ENCODE measurements around the gene YWHAG. TPM values are rescaled to one million over a fixed set of nuclear protein-coding genes. Genes with fewer than 3 reads are reported as not detected.

Gene YWHAG
- total RNA-seq, 1 experiment from 2014 or later: 192 TPM

DNA sequence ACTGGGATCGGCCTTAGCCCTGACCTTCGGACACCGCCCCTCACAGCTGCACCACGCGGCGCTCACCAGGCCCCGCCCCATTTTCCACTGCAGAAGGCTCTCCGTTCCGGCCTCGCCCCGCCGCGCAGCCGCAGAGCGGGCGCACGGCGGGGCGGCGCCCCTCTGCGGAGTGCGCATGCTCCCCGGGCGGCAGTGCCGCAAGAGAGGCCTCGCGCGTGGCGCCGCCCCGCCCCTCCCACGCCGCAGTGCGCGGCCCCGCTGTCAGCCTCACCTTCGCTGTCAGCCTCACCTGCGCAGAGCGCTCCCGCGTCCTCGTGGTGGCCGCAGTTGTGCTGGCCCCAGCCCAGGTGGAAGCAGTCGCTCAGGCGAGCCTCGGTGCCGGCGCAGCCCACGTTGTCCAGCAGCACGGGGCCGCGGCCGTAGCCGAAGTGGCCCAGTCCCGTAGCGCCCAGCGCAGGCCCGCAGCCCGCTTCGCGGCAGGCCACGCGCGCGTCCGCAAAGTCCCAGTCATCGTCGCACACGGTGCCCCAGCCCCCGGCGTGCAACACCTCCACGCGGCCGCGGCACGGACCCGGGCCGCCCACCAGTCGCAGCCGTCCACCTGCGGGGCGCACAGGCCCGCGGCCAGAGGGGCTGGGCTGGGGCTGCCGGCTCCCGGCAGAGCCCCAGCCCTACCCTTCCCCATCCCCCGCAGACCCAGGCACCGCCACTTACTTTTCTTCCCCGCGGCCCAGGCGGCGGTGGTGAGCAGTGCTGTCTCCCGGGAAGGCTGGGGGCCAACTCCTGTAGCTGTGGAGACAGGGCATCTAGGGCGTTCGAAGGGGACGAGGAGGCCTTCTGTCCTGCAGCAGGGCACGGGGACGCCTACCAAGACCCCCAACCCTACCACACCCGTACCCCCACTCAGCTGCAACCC is 34.6 kb upstream of the YWHAG start (continued):
- TF ChIP-seq, protein P1, sequence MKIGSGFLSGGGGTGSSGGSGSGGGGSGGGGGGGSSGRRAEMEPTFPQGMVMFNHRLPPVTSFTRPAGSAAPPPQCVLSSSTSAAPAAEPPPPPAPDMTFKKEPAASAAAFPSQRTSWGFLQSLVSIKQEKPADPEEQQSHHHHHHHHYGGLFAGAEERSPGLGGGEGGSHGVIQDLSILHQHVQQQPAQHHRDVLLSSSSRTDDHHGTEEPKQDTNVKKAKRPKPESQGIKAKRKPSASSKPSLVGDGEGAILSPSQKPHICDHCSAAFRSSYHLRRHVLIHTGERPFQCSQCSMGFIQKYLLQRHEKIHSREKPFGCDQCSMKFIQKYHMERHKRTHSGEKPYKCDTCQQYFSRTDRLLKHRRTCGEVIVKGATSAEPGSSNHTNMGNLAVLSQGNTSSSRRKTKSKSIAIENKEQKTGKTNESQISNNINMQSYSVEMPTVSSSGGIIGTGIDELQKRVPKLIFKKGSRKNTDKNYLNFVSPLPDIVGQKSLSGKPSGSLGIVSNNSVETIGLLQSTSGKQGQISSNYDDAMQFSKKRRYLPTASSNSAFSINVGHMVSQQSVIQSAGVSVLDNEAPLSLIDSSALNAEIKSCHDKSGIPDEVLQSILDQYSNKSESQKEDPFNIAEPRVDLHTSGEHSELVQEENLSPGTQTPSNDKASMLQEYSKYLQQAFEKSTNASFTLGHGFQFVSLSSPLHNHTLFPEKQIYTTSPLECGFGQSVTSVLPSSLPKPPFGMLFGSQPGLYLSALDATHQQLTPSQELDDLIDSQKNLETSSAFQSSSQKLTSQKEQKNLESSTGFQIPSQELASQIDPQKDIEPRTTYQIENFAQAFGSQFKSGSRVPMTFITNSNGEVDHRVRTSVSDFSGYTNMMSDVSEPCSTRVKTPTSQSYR (CRISPR knock-in tag; IDR thresholded peaks at IDR 0.05): no peak
- TF ChIP-seq E2F5 (CRISPR knock-in tag; IDR thresholded peaks at IDR 0.05): 0 out of 2 replicates have a peak, but pooled peaks have one; percentile 65
- peak; percentile 44; the same call in 1 of the 2 replicates for TF ChIP-seq SMAD3 (CRISPR knock-in tag; IDR thresholded peaks at IDR 0.05; ENCODE audit: borderline replicate concordance)
- TF ChIP-seq, protein P2, sequence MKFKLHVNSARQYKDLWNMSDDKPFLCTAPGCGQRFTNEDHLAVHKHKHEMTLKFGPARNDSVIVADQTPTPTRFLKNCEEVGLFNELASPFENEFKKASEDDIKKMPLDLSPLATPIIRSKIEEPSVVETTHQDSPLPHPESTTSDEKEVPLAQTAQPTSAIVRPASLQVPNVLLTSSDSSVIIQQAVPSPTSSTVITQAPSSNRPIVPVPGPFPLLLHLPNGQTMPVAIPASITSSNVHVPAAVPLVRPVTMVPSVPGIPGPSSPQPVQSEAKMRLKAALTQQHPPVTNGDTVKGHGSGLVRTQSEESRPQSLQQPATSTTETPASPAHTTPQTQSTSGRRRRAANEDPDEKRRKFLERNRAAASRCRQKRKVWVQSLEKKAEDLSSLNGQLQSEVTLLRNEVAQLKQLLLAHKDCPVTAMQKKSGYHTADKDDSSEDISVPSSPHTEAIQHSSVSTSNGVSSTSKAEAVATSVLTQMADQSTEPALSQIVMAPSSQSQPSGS (CRISPR knock-in tag; IDR thresholded peaks at IDR 0.05; ENCODE audit: borderline replicate concordance, low read depth): 0 out of 2 replicates have a peak, but pooled peaks have one; percentile 34
- no peak for TF ChIP-seq TEAD4 (CRISPR knock-in tag; IDR thresholded peaks at IDR 0.05)
- TF ChIP-seq, protein P3, sequence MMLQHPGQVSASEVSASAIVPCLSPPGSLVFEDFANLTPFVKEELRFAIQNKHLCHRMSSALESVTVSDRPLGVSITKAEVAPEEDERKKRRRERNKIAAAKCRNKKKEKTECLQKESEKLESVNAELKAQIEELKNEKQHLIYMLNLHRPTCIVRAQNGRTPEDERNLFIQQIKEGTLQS (CRISPR knock-in tag; conservative IDR thresholded peaks at IDR 0.05): no peak
- peak; percentile 86; the same call in 1 of the 2 replicates for TF ChIP-seq RELA (CRISPR knock-in tag; IDR thresholded peaks at IDR 0.05; ENCODE audit: borderline replicate concordance)
- no peak for TF ChIP-seq PREB (CRISPR knock-in tag; IDR thresholded peaks at IDR 0.05; ENCODE audit: borderline replicate concordance)
- TF ChIP-seq, protein P4, sequence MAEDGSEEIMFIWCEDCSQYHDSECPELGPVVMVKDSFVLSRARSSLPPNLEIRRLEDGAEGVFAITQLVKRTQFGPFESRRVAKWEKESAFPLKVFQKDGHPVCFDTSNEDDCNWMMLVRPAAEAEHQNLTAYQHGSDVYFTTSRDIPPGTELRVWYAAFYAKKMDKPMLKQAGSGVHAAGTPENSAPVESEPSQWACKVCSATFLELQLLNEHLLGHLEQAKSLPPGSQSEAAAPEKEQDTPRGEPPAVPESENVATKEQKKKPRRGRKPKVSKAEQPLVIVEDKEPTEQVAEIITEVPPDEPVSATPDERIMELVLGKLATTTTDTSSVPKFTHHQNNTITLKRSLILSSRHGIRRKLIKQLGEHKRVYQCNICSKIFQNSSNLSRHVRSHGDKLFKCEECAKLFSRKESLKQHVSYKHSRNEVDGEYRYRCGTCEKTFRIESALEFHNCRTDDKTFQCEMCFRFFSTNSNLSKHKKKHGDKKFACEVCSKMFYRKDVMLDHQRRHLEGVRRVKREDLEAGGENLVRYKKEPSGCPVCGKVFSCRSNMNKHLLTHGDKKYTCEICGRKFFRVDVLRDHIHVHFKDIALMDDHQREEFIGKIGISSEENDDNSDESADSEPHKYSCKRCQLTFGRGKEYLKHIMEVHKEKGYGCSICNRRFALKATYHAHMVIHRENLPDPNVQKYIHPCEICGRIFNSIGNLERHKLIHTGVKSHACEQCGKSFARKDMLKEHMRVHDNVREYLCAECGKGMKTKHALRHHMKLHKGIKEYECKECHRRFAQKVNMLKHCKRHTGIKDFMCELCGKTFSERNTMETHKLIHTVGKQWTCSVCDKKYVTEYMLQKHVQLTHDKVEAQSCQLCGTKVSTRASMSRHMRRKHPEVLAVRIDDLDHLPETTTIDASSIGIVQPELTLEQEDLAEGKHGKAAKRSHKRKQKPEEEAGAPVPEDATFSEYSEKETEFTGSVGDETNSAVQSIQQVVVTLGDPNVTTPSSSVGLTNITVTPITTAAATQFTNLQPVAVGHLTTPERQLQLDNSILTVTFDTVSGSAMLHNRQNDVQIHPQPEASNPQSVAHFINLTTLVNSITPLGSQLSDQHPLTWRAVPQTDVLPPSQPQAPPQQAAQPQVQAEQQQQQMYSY (CRISPR knock-in tag; IDR thresholded peaks at IDR 0.05): 0 out of 2 replicates have a peak, but pooled peaks have one; percentile 39
- no peak for TF ChIP-seq HMGA2 (CRISPR knock-in tag; IDR thresholded peaks at IDR 0.05)
- peak; percentile 63 for TF ChIP-seq GABPB1 (CRISPR knock-in tag; IDR thresholded peaks at IDR 0.05)
- TF ChIP-seq NR3C1 (CRISPR knock-in tag; conservative IDR thresholded peaks at IDR 0.05; ENCODE audit: low read depth): no peak
- no peak for TF ChIP-seq ZNF532 (CRISPR knock-in tag; IDR thresholded peaks at IDR 0.05; ENCODE audit: borderline replicate concordance)
- no peak for TF ChIP-seq ZNF425 (CRISPR knock-in tag; conservative IDR thresholded peaks at IDR 0.05)
- TF ChIP-seq ZMAT4 (CRISPR knock-in tag; IDR thresholded peaks at IDR 0.05): no peak
- TF ChIP-seq MYBL2 (CRISPR knock-in tag; IDR thresholded peaks at IDR 0.05): peak; percentile 92
- no peak; the same call in 1 of the 2 replicates for TF ChIP-seq ZBTB21 (CRISPR knock-in tag; IDR thresholded peaks at IDR 0.05; ENCODE audit: borderline replicate concordance)
